ENCODE data around the gene GINS2.

Gene GINS2

DNA sequence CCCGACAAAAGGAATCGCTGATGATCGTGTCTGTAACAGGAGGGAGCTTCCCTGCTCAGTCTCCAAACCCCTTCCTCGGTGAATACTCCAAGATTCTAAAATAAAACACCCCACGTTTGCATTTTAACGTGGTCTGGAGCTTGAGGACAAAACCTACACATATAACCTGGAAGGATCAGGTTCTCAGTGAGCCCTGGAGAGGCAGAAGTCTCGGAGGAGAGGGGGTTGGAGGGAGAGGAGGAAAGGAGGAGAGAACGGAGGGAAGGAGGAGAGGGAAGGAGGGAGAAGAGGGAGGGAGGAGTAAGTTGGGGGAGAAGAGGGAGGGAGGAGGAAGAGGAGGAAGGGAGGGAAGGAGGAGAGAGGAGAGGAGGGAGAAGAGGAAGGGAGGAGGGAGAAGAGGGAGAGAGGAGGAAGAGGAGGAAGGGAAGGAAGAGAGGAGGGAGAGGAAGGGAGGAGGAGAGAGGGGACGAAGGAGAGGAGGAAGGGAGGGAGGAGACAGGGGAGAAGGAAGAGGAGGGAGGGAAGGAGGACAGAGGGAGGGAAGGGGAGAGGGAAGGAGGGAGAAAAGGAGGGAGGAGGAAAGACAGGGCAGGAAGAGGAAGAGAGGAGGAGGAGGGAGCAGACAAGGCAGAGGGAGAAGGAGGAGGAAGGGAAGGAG lies 27.4 kb upstream of the GINS2 start:
- DNase-seq (ENCODE audit: low read depth): no peak

DNA sequence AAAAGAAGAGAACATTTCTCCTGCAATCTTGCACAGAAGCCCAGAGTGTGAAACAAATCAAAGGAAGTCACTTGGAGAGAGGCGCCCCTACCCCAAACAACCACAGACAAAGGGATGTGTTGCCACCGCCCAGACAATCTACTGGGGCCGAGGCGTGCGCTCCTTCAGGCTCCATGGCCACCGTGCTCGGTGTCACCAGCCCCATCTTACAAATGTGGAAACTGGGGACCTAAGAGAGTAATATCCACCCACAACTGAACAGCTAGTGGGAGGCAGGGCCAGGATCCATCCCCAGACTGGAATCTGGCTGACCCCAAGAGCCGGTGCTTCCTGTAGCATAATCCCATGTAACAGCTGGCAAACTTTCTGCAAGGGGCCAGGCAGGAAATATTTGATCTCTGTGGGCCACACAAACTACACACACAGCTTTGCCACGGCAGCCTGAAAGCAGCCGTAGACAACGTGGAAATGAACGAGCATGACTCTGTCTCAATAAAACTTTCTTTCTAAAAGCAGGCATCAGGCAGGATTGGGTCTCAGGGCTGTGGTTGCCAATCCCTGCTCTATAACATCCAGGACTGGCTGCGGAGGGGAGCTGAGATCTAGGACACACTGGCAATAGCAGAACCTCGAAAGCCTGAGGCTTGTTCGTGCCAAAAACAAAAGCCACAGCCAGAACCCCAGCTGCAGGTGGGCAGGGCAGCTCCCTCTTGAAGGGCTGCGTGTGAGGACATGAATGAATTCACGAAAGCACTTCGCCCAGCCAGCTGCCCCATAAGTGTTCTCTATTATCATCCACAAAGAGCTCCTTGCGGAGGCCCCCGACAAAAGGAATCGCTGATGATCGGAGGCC lies 26.6 kb upstream of the GINS2 start:
- DNase-seq (ENCODE audit: low read depth): no peak

DNA sequence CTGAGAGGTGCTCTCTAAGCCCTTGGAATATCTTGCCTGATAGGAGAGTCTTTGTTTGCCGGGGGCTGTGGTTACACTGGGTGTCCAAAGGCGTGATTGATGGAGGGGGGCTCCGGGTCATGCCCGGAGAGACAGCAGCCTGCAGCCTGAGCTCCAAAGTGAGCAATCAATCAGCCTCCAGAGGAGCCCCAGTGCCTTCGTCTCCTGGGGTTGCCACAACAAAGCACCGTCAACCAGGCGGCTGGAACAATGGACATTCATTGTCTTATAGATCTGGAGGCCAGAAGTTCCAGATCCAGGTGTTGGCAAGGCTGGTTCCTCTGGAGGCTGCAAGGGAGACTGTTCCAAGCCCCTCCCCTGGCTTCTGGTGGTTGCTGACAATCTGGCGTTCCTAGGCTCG lies 24.0 kb upstream of the GINS2 start:
- no peak for DNase-seq (ENCODE audit: low read depth)

DNA sequence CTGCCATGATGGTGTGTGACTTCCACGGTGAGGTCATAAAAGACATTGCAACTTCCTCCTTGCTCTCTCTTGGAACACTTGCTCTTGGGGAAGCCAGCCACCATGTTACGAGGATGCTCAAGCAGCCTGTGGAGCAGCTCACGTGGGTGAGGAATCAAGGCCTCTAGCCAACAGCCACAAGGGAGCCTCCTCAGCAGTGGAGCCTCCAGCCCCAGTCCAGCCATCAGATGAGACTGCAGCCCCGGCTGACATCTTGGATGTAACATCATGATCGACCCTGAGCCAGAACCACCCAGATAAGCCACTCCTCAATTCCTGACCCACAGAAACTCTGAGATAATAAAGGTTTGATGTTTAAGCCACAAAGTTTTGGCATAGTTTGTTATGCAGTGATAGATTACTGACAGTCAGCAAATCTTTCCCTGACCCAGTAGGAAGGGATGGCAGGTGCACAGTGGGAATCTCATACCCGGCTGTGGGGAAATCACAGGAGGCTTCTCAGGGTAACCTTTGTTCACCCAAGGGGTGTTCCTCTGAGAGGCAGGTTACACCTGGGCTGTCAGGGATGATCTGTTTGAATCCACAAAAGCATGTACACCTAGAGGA lies 23.3 kb upstream of the GINS2 start:
- DNase-seq (ENCODE audit: low read depth): no peak

DNA sequence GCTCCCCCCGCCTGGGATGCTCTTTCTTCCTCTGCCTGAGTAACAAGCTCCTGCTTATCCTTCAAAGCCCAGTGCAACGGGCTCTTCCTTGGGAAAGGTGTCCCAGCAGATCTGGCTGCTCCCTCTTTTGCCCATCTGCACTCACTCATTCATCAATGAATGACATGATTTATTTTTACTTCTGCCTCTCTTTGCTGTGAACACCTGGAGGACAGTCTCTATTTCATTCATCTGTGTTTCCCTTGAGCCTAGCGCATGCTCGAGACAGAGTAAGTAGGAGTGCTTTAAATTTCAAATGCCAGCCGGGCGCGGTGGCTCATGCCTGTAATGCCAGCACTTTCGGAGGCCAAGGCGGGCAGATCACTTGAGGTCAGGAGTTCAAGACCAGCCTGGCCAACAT lies 22.0 kb upstream of the GINS2 start:
- DNase-seq (ENCODE audit: low read depth): no peak

DNA sequence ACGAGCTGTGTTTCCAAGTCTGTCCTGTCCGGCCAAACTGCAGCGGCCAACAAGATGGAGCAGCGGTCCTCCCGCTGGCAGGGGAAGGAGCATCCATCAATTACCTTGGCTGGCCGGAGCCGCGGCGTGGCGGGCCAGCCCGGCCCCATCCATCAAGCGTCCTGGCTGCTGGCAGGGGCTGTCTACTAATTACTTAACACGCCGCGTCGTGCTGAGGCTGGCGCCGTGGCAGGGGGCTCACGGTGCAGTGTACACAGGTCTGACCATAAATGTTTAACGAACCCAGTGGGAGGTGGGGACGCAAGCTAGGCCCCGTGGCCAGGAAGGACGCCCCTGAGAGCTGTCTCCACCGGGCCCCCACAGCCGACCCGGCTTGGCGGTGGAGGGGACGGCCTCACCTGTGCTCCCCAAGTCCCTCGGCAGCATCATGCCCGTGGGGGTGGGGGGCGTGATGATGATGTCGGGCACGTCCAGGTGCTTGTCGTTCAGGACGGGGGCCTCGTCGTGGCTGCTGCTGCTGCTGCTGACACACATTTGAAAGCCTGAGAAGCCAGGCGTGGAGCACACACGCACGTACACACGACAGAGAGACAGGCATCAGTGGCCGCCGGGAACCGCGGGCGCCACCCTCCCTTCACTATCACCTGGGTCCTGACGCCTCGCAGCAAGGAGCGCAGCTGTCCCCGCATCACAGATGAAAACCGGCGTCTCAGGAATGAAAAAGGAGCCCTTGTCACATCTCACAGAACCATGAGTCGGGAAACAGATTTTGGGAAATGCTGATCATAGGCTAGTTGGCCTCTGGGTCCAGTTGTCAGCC lies 21.2 kb upstream of the GINS2 start:
- DNase-seq (ENCODE audit: low read depth): no peak

DNA sequence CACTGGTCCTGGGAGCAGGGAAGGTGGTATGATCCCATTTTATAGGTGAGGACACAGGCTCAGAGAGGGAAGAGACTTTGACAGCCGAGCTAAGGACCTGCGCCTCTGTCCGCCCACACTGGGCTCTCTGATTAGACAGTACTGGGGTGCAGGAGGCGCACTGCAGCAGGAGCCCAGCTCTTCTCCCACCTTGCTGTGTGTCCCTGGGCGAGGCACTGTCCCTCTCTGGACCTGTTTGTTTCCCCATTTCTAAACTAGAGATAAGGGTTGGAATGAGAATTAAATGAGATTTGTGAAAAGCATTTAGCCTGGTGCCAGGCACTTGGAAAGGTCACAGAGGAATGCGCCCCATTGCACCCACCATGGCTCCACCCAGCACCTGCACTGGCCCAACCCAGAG lies 19.6 kb upstream of the GINS2 start:
- DNase-seq (ENCODE audit: low read depth): no peak

DNA sequence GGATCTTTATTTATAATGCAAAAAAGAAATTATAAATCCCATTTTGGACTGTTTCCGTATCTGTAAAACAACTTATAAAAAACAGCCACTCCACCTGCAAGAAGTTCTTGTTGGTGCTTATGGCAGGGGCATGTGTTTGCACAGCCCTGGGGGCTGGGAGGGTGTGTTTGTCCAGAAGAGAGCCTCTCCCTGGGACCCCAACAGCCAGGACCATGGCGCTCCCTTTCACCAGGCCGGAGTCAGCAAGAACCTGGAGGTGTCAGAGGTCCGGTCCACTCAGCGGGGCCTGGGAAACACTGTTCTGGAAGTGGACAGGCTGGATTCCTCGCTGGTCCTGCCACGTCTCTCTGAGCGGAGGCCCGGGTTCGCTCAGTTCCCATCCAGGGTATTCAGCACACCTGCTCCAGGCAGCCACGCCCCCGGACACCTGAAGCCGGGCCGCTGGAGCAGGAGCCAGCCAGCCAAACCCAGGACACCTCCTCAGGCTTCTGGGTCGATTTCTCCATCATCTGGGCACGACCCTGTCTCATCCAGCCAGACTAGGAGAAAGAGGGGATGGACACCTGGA lies 18.9 kb upstream of the GINS2 start:
- DNase-seq (ENCODE audit: low read depth): no peak

DNA sequence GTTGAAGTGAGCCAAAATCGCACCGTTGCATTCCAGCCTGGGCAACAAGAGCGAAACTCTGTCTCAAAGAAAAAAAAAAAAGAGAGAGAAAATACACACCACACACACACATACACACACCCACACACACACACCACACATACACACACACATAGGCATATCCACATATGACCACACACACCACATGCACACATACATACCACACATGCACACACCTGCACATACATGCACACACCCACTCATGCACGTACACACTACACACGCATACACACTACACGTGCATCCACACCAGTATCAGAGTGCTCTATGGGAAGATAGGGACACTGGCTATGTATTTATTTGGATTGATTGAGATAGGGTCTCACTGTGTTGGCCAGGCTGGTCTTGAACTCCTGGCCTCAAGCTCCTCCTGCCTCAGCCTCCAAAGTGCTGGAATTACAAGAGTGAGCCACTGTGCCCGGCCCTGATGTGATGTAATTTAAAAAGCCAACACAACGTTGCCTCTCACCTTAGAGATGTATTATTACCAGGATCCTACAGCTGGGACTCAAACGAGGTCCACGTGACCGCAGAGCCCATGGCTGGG lies 17.8 kb upstream of the GINS2 start:
- DNase-seq (ENCODE audit: low read depth): no peak

DNA sequence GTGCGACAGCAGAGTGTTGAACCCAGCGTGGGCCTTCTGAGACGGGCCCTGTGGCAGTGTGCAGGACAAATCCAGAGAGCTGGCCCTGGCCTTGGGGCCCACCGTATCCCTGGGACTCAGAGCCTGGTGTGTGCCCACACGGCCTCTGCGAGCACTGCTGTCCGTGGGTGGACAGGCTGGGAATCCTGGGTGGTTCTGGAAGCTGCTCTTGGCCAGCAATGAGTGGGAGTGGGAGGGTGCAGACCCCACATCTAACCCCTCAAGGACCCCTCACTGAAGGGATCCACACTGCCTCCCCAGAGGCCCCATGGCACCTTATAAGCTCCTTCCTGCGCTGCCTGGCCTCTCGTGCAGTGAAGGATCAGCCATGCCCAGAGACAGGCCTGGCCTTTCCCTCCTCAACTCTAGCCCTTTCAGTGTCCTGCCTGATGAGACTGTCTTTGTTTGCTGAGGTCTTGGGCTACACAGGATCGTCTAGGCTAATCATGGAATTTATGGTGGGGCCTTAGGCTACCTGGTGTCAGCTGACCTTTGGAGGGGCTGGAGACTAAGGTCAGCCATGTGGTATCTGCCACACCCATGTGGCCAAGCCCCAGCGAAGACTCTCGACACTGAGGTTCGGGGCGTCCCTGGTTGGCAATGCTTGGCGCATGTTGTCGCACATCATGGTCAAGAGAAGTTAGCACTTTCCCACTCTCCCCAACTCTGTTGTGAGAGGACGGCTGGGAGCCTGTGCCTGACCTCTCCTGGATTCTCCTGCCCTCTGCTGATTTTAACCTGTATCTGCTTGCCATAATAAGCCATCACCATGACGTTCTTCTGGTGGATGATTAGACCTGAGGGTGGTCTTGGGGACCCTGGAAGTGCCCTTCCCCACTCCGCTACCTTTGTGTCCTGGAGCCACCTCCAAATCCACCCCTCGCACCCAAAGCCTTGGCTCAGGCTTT lies 16.4 kb upstream of the GINS2 start:
- no peak for DNase-seq (ENCODE audit: low read depth)

DNA sequence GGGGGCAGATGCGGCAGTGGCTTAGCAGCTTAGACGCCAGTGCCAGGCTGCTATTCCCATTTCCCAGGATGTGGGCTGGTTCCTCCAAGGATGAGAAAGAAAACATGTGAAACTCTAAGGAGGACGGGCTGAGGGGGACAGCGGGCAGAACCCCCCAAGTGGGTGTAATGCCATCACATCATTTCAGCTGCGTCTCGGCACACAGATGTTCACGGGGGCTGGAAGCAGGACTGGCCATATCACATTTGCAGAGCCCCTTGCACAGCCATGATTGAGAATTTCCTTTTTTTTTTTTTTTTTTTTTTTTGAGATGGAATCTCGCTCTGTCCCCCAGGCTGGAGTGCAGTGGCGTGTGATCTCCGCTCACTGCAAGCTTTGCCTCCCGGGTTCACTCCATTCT lies 15.3 kb upstream of the GINS2 start:
- no peak for DNase-seq (ENCODE audit: low read depth)

DNA sequence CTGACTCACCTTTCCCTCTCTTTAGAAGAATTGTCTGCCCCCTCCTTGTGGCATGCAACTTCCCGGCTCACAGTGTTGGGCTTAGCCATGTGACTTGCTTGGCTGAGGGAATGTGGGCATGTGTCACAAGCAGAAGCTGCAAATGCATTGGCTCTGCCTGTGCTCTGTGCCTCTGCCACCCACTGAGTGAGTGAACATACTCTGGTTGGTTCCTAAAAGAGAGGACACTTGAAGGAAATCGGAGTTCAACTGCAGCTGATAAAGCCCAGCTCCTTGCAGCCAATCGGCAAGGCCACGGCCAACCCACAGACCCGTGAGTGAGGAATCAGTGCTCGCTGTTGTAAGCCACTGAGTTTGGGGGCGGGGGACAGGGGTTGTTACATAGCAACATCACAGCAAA lies 10.9 kb upstream of the GINS2 start:
- no peak for DNase-seq (ENCODE audit: low read depth)

DNA sequence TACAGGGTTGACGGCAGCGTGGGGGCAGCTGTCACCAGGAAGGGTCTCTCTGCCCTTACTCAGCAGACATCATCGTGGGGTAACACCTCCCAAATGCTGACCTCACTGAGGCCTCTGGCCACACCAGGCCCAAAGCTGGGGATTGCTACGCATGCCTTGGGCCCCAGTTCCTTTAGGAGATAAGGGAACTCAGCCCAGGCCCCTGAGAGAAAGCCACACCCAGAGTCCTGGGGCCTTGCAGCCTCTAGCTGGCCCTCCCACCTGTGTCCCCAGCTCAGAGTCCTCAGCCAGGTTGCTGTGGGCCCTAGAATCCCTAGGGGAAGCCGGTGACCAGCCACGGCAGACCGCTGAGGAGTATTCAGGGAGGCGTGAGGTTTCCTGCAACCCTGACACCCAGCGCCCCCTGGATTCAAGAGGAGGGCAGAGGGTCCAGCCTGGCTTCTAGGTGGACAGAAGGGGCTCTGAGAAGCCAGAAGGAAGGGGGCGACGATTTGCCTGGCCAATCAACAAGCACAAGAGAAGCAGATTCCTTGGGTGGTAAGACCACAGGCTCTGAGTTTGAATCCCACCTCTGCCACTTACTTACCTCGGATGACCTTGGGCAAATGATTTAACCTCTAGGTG lies 10.3 kb upstream of the GINS2 start:
- no peak for DNase-seq (ENCODE audit: low read depth)

DNA sequence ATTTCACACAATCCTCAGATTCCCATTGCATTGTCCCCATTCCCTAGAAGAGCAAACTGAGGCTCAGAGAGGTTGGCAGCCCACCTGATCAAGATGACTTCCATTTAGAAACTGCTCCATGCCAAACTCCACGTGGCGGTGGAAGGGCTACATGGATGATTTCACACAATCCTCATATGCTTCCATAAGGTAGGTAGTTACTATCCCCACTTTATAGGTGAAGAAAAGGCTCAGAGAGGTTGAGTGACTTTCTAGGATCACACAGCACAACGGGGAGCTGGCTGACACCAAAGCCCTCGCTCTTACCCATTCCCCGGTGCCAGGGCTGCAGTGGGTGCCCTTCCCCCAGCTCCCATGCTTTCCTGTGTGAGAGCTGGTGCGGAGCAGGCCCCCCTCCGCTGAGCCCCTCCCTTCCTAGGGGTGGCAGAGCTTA lies 9.7 kb upstream of the GINS2 start:
- no peak for DNase-seq (ENCODE audit: low read depth)

DNA sequence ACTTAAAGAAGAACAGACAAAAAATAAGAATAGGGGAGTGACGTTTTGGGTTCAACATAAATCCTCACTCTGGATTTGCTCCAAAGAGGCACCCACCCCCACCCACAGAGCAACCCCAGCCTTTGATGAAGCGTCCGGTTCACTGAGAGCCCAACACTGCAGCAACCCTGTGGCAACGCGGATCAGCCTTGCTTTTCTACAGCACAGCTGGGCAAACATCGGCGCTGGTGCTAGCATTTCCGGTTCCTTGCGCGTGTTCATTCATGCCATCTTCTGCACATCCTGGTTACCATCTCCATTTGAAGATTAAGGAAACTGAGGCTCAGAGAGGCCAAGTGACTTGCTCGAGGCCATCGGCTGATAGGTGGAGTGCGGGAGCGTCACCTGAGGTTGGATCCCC lies 8.7 kb upstream of the GINS2 start:
- no peak for DNase-seq (ENCODE audit: low read depth)

DNA sequence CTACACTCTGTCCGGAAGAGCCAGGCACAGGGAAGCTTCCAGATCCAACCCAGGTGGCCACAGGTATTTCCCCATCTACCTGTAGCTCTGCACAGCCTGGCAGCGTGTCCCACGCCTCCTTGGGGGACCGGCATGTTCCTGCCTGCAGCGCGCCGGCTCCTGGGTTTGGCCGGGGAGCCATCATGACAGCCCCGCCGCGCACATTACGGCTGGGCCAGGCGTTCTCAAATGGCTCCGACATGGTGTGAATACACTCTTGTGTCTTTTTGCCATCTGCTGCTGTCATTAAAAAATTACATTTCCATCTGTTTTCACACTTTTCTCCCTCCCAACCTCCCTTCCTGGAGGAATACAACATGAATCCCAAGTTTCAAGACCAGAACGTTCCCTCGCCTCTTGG lies 8.0 kb upstream of the GINS2 start:
- DNase-seq (ENCODE audit: low read depth): no peak

DNA sequence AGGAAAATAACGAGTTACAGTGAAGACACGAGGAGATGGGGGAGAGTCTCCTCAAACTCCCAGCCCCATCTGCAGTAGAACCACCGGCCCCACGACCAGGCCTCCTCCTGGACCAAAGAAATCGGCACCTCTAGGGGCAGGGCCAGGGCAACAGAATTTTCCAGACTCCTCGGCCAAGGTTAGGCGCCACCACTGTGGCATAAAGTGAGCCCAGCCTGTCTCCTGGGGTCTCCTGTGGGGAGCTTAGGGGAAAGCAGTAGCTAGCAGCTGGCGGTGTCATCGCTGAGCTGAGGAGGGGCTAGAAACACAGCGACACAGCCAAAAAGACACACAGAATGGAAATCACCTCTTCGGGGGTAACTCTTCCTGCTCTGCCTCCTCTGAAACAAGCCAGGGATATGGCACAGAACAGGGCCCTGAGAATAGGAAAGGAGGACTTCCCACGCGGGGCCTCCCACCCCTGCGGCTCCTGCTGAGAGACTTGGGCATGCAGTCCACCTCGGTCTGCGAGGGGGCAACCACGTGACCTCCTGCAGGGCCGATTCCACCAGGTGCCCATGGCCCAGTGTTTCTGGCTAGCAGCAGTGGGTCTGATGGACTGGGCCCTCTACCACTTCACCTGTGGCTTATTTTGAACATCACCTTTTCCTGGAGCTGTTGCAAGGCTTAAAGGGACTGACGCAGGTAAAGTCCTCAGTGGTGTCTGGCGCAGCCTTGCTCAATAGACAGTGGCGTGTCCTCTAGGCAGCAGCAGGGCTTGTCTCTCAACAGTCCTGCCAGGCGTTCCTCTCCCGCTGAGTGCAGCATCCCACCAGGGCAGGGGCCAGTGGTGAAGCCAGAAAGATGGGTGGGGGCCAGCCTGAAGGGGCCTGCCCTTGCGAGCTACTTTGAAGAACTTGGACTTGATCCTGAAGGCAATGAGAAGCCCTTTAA lies 6.7 kb upstream of the GINS2 start:
- DNase-seq (ENCODE audit: low read depth): no peak

DNA sequence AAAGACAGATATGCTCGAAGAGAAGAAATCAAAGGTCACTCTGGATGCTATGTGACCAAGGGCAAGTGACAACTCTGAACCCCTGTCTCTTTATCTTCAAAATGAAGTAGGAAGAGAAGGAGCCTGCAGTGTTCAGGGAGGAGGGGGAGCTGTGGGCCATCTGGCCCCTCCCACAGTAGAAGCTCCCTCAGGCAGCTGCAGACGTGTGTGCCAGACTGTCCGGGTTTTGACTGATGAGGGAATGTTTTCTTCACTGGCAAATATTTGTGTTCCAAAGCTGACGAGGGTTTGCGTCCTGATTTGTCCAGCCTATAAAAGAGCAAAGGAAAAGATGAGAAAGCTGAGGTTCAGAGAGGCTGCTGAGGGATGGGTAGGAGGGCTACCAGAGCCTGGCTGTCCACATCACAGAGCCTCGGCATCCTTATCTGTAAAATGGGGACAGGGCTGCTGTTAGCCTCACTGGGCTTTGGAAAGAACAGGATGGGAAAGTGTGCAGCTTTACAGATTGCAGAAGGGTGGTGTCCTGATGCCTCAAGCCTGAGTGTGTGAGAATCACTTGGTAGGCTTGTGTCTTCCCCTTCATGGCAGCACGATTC lies 1.8 kb upstream of the GINS2 start:
- no peak for DNase-seq (ENCODE audit: low read depth)

DNA sequence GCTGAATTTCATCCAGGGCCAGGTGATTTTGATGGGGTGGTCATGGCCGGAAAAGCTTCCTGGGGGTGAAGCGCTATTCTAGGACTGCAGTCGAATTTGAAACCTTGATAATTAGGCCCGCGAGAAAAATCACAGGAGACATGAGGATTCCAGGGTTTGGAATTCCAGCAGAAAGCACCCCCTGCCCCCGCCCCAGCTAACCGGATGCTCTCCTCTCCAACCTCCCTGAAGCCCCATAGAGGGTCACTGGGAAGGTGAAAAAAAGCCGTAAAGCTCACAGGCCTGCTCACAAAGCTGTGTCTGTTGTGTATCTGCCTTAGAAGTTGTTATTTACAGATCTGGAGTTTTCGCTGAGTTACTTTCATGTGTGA lies 1.2 kb upstream of the GINS2 start:
- no peak for DNase-seq (ENCODE audit: low read depth)
